Fibroblast of lung (primary cell): ENCODE measurements around the gene NAV3. TPM values are rescaled to one million over a fixed set of nuclear protein-coding genes. Genes with fewer than 3 reads are reported as not detected.

ENCODE experiments used
- DNase-seq, 2 donors: peaks; one replicate each; pipeline versions ENCODE4 v3.0.0 to v3.0.0-alpha.2; 2010; ENCODE audit warnings: low read depth in 2 of 2
- H2AFZ ChIP-seq: 2 replicates; pipeline ENCODE4 v1.5.1; 2012; ENCODE audit warnings: low read length, control low read depth, inconsistent platforms
- H3K27ac ChIP-seq: 2 replicates; pipeline ENCODE4 v1.5.1; 2011; ENCODE audit warnings: low read length, control low read depth; ENCODE audit not compliant: insufficient read depth
- H3K27me3 ChIP-seq: 2 replicates; pipeline ENCODE4 v1.5.1; 2011; ENCODE audit warnings: mild to moderate bottlenecking, low read length; ENCODE audit not compliant: control insufficient read depth, insufficient read depth
- H3K36me3 ChIP-seq: 2 replicates; pipeline ENCODE4 v1.5.1; 2011; ENCODE audit warnings: low read length; ENCODE audit not compliant: control insufficient read depth, insufficient read depth
- H3K4me1 ChIP-seq: 2 replicates; pipeline ENCODE4 v1.5.1; 2011; ENCODE audit warnings: low read length; ENCODE audit not compliant: control insufficient read depth, insufficient read depth; ENCODE audit errors: extremely low read depth
- H3K4me2 ChIP-seq: 2 replicates; pipeline ENCODE4 v1.5.1; 2011; ENCODE audit warnings: low read length, control low read depth; ENCODE audit not compliant: insufficient read depth; ENCODE audit errors: extremely low read depth
- H3K4me3 ChIP-seq, 4 experiments: fragments of 200-600 bp in 1 of 4; sonication (generic) in 1 of 4; replicated peaks in 1 of 4; 2 replicates each; pipeline ENCODE4 v1.5.1; 2011 to 2016; ENCODE audit warnings: low read length in 4 of 4, low read depth in 3 of 4, mild to moderate bottlenecking in 3 of 4, control low read depth in 2 of 4, inconsistent platforms in 1 of 4, mixed read lengths in 1 of 4; ENCODE audit not compliant: insufficient read depth in 1 of 4; ENCODE audit errors: control extremely low read depth in 1 of 4
- H3K79me2 ChIP-seq: 2 replicates; pipeline ENCODE4 v1.5.1; 2012; ENCODE audit warnings: mild to moderate bottlenecking, low read length, inconsistent platforms; ENCODE audit not compliant: control insufficient read depth, insufficient read depth
- H3K9ac ChIP-seq: 2 replicates; pipeline ENCODE4 v1.5.1; 2011; ENCODE audit warnings: mild to moderate bottlenecking, low read length, control low read depth; ENCODE audit not compliant: insufficient read depth
- H3K9me3 ChIP-seq: 2 replicates; pipeline ENCODE4 v1.5.1; 2012; ENCODE audit warnings: low read depth, low read length; ENCODE audit not compliant: control insufficient read depth, insufficient read depth
- H4K20me1 ChIP-seq: 2 replicates; pipeline ENCODE4 v1.5.1; 2011; ENCODE audit warnings: low read length; ENCODE audit not compliant: control insufficient read depth, insufficient read depth; ENCODE audit errors: extremely low read depth
- EZH2 ChIP-seq: IDR thresholded peaks from 2 replicates; pipeline ENCODE4 v1.5.1; 2012; ENCODE audit warnings: low read length, control low read depth, mild to moderate bottlenecking; ENCODE audit errors: missing control alignments
- polyA plus RNA-seq, 2 donors: library from polyadenylated mRNA; depleted of rRNA in 1 of 2; stranded (reverse) in 1 of 2; unstranded in 1 of 2; fragments of >200 nt; gene quantifications; 2 replicates each; pipeline ENCODE4 v1.2.1, GENCODE V29; 2011 to 2012; ENCODE audit warnings: missing spikeins in 1 of 2
- total RNA-seq: library from RNA; depleted of rRNA; stranded (reverse); fragments of >200 nt; gene quantifications from 2 replicates; pipeline ENCODE4 v1.2.1, GENCODE V29; 2014
- TF ChIP-seq, protein P1 (sequence below), 2 donors: IDR thresholded peaks in 1 of 2; conservative IDR thresholded peaks in 1 of 2; 1 replicate in 1 of 2; 2 replicates in 1 of 2; pipeline ENCODE4 v1.5.1; 2011 to 2012; ENCODE audit warnings: low read length in 2 of 2, control low read depth in 1 of 2, inconsistent platforms in 1 of 2, low read depth in 1 of 2, mild to moderate bottlenecking in 1 of 2

NAV3 gene
- total and polyA plus RNA-seq, 2 donors (not counting 1 experiment from before 2014, with no cell fraction given), result 30.8 to 60.6 TPM

- no peaks in the 10 kb centered on the region for H3K79me2 ChIP-seq
- no peaks in the 10 kb centered on the region for H4K20me1 ChIP-seq
- no peak overlapping the region for H3K27ac ChIP-seq
- no peak overlapping the region for H3K9ac ChIP-seq
- H3K4me2 ChIP-seq, result no peak overlapping the region
- H3K4me3 ChIP-seq, result no peak overlapping the region
- H3K27me3 ChIP-seq, result no peaks in the 10 kb centered on the region
- no peak for DNase-seq
- H3K9me3 ChIP-seq, result no peaks in the 10 kb centered on the region
- H3K36me3 ChIP-seq, result no peaks in the 10 kb centered on the region
- H2AFZ ChIP-seq, result no peak overlapping the region
- H3K4me1 ChIP-seq, result no peaks in the 10 kb centered on the region
- TF ChIP-seq, protein P1, sequence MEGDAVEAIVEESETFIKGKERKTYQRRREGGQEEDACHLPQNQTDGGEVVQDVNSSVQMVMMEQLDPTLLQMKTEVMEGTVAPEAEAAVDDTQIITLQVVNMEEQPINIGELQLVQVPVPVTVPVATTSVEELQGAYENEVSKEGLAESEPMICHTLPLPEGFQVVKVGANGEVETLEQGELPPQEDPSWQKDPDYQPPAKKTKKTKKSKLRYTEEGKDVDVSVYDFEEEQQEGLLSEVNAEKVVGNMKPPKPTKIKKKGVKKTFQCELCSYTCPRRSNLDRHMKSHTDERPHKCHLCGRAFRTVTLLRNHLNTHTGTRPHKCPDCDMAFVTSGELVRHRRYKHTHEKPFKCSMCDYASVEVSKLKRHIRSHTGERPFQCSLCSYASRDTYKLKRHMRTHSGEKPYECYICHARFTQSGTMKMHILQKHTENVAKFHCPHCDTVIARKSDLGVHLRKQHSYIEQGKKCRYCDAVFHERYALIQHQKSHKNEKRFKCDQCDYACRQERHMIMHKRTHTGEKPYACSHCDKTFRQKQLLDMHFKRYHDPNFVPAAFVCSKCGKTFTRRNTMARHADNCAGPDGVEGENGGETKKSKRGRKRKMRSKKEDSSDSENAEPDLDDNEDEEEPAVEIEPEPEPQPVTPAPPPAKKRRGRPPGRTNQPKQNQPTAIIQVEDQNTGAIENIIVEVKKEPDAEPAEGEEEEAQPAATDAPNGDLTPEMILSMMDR (conservative IDR thresholded peaks at IDR 0.05 in 1 of 2, IDR thresholded peaks at IDR 0.05 in 1 of 2; ENCODE audit: low read depth in 1 of 2, low read length in 2 of 2), result no peak
- no peak for TF ChIP-seq EZH2
Measured at GRCh38 chr12:77914081-77914488, 83.4 kb downstream of the NAV3 start.

DNA sequence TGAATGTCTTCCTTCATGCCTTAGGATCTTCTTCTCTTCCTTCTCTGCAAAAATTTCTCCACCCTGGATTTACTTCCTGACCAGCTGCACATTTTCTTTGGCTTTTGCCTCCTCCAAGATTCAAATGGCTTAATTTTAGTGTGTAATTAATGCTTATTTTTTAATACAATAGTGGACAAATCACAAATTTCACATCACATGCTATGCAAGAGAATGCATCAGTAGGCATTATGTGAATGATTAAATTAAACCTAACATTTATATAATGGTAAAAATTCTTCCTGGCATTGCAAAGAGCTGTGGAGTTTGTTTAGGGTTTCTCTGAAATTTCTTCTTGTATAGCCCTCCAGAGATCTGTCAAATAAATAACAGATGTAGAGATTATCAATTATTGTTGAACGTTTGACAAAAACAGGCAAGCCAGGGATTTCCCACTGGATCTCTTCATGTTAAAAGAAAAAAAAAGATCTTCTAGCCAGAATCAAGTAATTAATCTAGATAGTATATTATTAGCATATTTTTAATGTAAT lies 84.4 kb downstream of the NAV3 start:
- DNase-seq, result no peak
- Histone ChIP-seq H3K27ac (no peak overlapping the region), H3K4me1 (no peaks in the 10 kb centered on the region), H3K79me2 (no peaks in the 10 kb centered on the region), H4K20me1 (no peaks in the 10 kb centered on the region), H3K9me3 (no peaks in the 10 kb centered on the region), H3K9ac (no peak overlapping the region), H3K4me3 (no peak overlapping the region), H3K4me2 (no peak overlapping the region), H3K36me3 (no peaks in the 10 kb centered on the region), H2AFZ (no peak overlapping the region), H3K27me3 (no peaks in the 10 kb centered on the region)
- no peak for TF ChIP-seq EZH2
- TF ChIP-seq, protein P1 (conservative IDR thresholded peaks at IDR 0.05 in 1 of 2, IDR thresholded peaks at IDR 0.05 in 1 of 2; ENCODE audit: low read depth in 1 of 2, low read length in 2 of 2), result no peak

DNA sequence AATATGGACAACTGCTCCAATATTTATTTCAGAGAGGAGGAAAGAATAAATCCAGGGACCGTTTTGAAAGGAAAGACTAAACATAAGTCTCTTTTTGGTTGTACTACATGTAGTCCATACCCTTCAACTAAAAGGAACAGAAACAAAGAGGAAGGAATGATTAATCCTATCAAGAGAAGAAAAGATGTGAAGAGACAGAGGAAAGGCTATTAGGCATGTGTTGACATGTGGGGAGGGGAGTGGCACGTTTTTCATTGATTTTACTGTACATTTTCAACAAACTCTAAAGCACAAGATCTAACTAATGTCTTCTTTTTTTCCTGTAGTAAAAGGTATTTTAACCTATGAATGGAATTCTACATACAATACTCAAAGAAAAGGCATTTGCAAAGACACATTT lies 85.6 kb downstream of the NAV3 start:
- Histone ChIP-seq H3K27ac (no peak overlapping the region), H3K4me3 (no peak overlapping the region), H3K9ac (no peak overlapping the region), H4K20me1 (no peaks in the 10 kb centered on the region), H3K4me2 (no peak overlapping the region), H3K27me3 (no peaks in the 10 kb centered on the region), H3K4me1 (no peaks in the 10 kb centered on the region), H3K36me3 (no peaks in the 10 kb centered on the region), H2AFZ (no peak overlapping the region), H3K9me3 (no peaks in the 10 kb centered on the region), H3K79me2 (no peaks in the 10 kb centered on the region)
- TF ChIP-seq, protein P1 (conservative IDR thresholded peaks at IDR 0.05 in 1 of 2, IDR thresholded peaks at IDR 0.05 in 1 of 2; ENCODE audit: low read depth in 1 of 2, low read length in 2 of 2), result no peak
- no peak for TF ChIP-seq EZH2
- DNase-seq, result no peak
